ENCODE measurements around the gene APMAP. TPM values are rescaled to one million over a fixed set of nuclear protein-coding genes. Genes with fewer than 3 reads are reported as not detected.

APMAP gene
- total and polyA plus RNA-seq, 8 donors: 20.8 to 47.8 (median 28.4) TPM

DNA sequence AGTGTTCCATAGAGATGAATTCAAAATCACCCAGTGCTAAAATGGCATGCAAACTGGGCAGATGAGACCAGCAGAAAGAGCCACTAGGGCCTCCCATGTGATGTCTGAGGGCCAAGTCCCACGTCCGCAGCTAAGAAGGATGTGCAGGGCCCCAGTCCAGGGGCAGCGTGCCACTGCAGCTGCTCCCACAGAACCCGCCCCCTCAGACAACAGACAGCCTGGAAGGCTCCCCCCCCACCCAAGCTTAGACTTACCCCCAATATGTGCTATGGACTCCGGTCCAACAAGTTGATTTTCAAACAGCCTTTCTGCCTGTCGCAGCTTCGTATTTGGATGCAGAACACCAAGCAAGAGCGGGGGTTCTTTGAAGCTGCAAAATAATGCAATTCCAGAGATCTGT, 14.0 kb downstream of the APMAP start:
- peaks cover 0 to 15% (median 0%) of the 10 kb centered on the region in 3 donors for H3K36me3 ChIP-seq
- ATAC-seq: peak in 1 of 4 donors; percentile 44
- WGBS, 2 donors: 92 to 94% methylated on average over 8 of the region's 8 CpGs

DNA sequence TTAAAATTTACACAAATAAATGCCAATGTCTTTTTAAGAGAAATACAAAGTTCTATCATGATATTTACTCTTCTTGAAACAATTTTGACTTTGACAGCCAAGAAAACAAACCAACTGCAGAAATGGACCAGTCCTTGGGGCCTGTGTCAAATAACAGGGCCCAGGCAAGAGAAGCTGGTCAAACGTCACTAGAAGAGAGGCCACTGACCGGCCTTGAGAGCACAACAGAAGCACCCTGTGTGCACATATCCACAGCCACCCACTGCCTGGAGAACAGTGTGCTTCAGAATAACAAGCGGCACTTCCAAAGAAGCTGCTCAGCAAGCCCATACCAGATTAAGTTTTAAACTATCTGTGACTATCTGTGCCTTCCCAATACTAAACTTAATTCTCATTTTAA, 14.8 kb downstream of the APMAP start:
- WGBS, 2 donors: 88 to 94% methylated on average over 3 of the region's 3 CpGs
- Histone ChIP-seq H3K4me1 (no peaks in the 10 kb centered on the region), H3K27me3 (no peaks in the 10 kb centered on the region), H3K27ac (no peak overlapping the region), H3K4me3 (no peak overlapping the region), H3K36me3 (peaks cover 0 to 19% (median 0%) of the 10 kb centered on the region in 3 donors), H3K9me3 (no peaks in the 10 kb centered on the region)
- FAIRE-seq (no peak), DNase-seq (no peak), ATAC-seq (no peak)
- TF ChIP-seq, protein P1, sequence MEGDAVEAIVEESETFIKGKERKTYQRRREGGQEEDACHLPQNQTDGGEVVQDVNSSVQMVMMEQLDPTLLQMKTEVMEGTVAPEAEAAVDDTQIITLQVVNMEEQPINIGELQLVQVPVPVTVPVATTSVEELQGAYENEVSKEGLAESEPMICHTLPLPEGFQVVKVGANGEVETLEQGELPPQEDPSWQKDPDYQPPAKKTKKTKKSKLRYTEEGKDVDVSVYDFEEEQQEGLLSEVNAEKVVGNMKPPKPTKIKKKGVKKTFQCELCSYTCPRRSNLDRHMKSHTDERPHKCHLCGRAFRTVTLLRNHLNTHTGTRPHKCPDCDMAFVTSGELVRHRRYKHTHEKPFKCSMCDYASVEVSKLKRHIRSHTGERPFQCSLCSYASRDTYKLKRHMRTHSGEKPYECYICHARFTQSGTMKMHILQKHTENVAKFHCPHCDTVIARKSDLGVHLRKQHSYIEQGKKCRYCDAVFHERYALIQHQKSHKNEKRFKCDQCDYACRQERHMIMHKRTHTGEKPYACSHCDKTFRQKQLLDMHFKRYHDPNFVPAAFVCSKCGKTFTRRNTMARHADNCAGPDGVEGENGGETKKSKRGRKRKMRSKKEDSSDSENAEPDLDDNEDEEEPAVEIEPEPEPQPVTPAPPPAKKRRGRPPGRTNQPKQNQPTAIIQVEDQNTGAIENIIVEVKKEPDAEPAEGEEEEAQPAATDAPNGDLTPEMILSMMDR (IDR thresholded peaks at IDR 0.05): no peak
- intact Hi-C loops (cut with DNase I): no loop called here

More for the DNA sequence above, 14.0 kb downstream of the APMAP start:
- DNase-seq (no peak), FAIRE-seq (no peak)
- H3K9me3 ChIP-seq: no peaks in the 10 kb centered on the region
- no peaks in the 10 kb centered on the region for H3K27me3 ChIP-seq
- intact Hi-C loops (cut with DNase I): no loop called here
- TF ChIP-seq, protein P1 (IDR thresholded peaks at IDR 0.05): no peak
- no peak overlapping the region for H3K27ac ChIP-seq
- no peaks in the 10 kb centered on the region for H3K4me1 ChIP-seq
- no peak overlapping the region for H3K4me3 ChIP-seq

DNA sequence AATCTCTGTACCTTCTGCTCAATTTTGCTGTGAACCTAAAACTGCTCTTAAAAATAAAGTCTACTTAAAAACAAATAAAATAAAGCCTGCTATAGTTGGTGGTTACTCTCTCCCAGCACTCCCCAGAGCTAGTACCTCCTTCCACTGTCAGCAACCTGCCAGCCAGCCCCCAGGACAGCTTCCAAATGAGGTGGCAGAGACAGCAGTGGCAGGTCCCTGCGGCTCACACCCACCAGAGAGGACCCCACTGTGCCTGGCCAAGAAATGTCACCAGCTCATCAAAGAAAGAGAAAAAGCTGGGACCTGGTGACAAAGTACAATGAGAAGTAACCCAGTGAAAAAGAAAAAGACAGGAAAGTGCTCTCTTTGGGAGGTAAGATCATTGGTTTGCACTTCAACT, 15.2 kb downstream of the APMAP start:
- H3K9me3 ChIP-seq: no peaks in the 10 kb centered on the region
- ATAC-seq (no peak), DNase-seq (no peak), FAIRE-seq (no peak)
- whole genome bisulfite sequencing, 2 donors: 100% methylated on average over 1 of the region's 1 CpG
- H3K36me3 ChIP-seq: peaks cover 0 to 23% (median 0%) of the 10 kb centered on the region in 3 donors
- no peak overlapping the region for H3K4me3 ChIP-seq
- no peak overlapping the region for H3K27ac ChIP-seq
- TF ChIP-seq, protein P1 (IDR thresholded peaks at IDR 0.05): no peak
- no peaks in the 10 kb centered on the region for H3K27me3 ChIP-seq
- H3K4me1 ChIP-seq: no peaks in the 10 kb centered on the region
- intact Hi-C loops (cut with DNase I): no loop called here

GRCh38 chr20:24972341-24972740, 20.2 kb downstream of the APMAP start:
- TF ChIP-seq, protein P1 (IDR thresholded peaks at IDR 0.05): no peak
- Histone ChIP-seq H3K9me3 (no peaks in the 10 kb centered on the region), H3K4me1 (no peaks in the 10 kb centered on the region), H3K4me3 (no peak overlapping the region), H3K27ac (no peak overlapping the region), H3K27me3 (no peaks in the 10 kb centered on the region), H3K36me3 (peaks cover 0 to 47% (median 12%) of the 10 kb centered on the region in 3 donors)
- intact Hi-C loops (cut with DNase I): no loop called here
- 93 to 97% methylated on average over 2 of the region's 2 CpGs for WGBS, 2 donors
- ATAC-seq (no peak), DNase-seq (peak in 1 of 6 donors; percentile 3), FAIRE-seq (no peak)

DNA sequence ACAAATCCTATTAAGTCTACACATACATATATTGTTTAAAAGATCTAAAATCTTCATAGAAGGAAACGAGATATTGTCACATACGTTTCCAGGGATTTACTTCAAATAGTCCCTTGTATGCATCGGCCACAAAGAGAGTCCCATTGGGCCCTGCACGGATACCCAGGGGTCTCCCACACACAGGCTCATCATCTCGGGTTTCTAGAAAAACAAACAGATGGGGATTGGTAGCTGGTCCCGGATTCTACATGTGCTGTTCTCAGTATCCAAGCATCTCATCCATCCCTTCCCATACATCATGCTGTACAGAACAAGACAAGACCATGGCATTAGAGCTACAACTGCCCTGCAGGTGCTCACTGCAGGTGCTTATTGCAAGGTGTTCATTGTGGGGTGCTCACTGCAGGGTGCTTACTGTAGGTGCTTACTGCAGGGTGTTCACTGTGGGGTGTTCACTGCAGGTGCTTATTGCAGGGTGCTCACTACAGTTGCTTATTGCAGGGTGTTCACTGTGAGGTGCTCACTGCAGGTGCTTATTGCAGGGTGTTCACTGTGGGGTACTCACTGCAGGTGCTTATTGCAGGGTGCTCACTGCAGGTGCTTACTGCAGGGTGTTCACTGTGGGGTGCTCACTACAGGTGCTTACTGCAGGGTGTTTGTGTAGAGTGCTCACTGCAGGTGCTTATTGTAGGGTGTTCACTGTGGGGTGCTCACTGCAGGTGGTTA, 21.0 kb downstream of the APMAP start:
- intact Hi-C loops (cut with DNase I): no loop called here
- Histone ChIP-seq H3K4me3 (no peak overlapping the region), H3K4me1 (no peaks in the 10 kb centered on the region), H3K36me3 (peaks cover 0 to 46% (median 12%) of the 10 kb centered on the region in 3 donors), H3K9me3 (no peaks in the 10 kb centered on the region), H3K27me3 (no peaks in the 10 kb centered on the region), H3K27ac (no peak overlapping the region)
- no peak for ATAC-seq
- no peak for DNase-seq
- no peak for FAIRE-seq
- WGBS, 2 donors: 86 to 93% methylated on average over 6 of the region's 6 CpGs
- TF ChIP-seq, protein P1 (IDR thresholded peaks at IDR 0.05): no peak

Data from pancreas (tissue), 10 donors.